ENCODE results near the gene TFEB.

Gene TFEB

DNA sequence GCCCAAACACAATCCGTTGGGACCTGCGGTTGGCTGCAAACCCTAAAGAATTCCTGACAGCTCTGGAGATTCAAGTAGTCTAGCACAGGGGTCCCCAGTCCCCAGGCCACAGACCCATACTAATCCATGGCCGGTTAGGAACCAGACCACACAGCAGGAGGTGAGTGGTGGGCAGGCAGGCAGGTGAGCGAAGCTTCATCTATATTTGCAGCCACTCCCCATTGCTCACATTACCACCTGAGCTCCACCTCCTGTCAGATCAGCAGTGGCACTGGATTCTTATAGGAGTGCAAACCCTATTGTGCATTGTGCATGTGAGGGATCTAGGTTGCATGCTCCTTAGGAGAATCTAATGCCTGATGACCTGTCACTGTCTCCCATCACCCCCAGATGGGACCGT, 16.6 kb downstream of the TFEB start:
- H4K20me1 ChIP-seq, result peaks cover 72% of the 10 kb centered on the region
- H3K4me1 ChIP-seq, result peaks cover 100% of the 10 kb centered on the region
- peak overlapping the region; percentile 11; the same call in 1 of the 2 replicates for H3K4me2 ChIP-seq
- H3K27me3 ChIP-seq, result no peaks in the 10 kb centered on the region
- H3K4me3 ChIP-seq, result no peak overlapping the region
- no peak overlapping the region for H3K9ac ChIP-seq
- no peak overlapping the region for H3K27ac ChIP-seq
- no peak for TF ChIP-seq Cebpa-rat (IDR thresholded peaks at IDR 0.05)
- H3K36me3 ChIP-seq, result peaks cover 14% of the 10 kb centered on the region; the same call in 1 of the 2 replicates
- H3K9me3 ChIP-seq, result no peaks in the 10 kb centered on the region

GRCh38 chr6:41717392-41717736, 18.0 kb downstream of the TFEB start:
- peak overlapping the region; percentile 72 for H3K4me2 ChIP-seq
- H3K27ac ChIP-seq, result peak overlapping the region; percentile 81
- peaks cover 100% of the 10 kb centered on the region for H3K4me1 ChIP-seq
- peaks cover 73% of the 10 kb centered on the region for H4K20me1 ChIP-seq
- H3K9me3 ChIP-seq, result no peaks in the 10 kb centered on the region
- H3K4me3 ChIP-seq, result no peak overlapping the region
- H3K27me3 ChIP-seq, result no peaks in the 10 kb centered on the region
- H3K9ac ChIP-seq, result peak overlapping the region; percentile 63
- peaks cover 16% of the 10 kb centered on the region; the same call in 1 of the 2 replicates for H3K36me3 ChIP-seq
- no peak for TF ChIP-seq Cebpa-rat (IDR thresholded peaks at IDR 0.05)

DNA sequence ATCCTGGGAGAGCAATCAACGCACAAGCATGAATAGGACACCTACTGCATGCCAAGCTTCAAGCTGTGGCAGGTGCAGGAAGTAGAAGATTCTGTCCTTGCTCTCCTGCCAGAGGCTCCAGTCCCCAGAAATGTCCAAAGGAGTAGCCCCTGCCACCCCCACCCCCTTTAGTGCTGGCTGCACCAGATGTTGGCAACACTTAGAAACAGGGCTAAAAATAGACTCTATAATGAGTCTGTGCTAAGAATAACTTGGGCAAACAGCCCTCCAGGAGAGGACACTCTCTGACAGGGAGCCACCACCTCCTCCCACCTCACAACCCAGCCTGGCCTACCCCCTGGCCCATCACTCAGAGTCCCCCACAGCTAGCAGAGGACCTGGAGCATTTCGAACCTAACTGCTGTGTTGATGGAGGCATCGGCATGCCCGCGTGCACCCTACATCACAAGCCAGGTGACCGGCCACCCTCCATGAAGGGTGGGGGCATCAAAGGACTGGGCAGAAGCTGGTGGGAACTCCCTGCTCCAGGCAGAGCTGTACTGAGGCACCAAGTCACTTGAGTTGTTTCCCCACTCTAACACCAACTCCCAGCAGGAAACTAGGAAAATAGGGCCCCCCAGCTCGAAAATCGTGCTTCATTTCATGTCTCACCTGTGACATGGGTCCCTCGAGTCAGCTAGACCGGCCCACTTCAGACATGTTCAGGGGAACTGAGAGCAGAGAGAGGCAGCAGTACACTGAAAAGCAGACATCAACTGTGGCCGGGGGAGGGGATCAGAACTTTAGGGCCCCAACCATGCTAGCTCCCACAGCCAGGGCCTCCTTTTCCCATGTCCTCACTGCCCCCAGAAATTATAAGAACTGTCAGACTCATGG, 18.7 kb downstream of the TFEB start:
- Histone ChIP-seq H3K9me3 (no peaks in the 10 kb centered on the region), H3K4me1 (peaks cover 100% of the 10 kb centered on the region), H4K20me1 (peaks cover 67% of the 10 kb centered on the region), H3K4me3 (peak overlapping the region; percentile 5; the same call in 1 of the 2 replicates), H3K9ac (peak overlapping the region; percentile 63), H3K27me3 (no peaks in the 10 kb centered on the region), H3K4me2 (peak overlapping the region; percentile 72), H3K36me3 (peaks cover 22% of the 10 kb centered on the region; the same call in 1 of the 2 replicates), H3K27ac (peak overlapping the region; percentile 81)
- TF ChIP-seq Cebpa-rat (IDR thresholded peaks at IDR 0.05), result no peak

GRCh38 chr6:41715795-41716515, 19.5 kb downstream of the TFEB start:
- no peak for TF ChIP-seq Cebpa-rat (IDR thresholded peaks at IDR 0.05)
- no peaks in the 10 kb centered on the region for H3K27me3 ChIP-seq
- peaks cover 62% of the 10 kb centered on the region for H4K20me1 ChIP-seq
- H3K4me3 ChIP-seq, result peak overlapping the region; percentile 5; the same call in 1 of the 2 replicates
- peak overlapping the region; percentile 72 for H3K4me2 ChIP-seq
- H3K27ac ChIP-seq, result peak overlapping the region; percentile 81
- H3K36me3 ChIP-seq, result peaks cover 30% of the 10 kb centered on the region; the same call in 1 of the 2 replicates
- no peaks in the 10 kb centered on the region for H3K9me3 ChIP-seq
- peaks cover 99% of the 10 kb centered on the region for H3K4me1 ChIP-seq
- peak overlapping the region; percentile 63 for H3K9ac ChIP-seq

DNA sequence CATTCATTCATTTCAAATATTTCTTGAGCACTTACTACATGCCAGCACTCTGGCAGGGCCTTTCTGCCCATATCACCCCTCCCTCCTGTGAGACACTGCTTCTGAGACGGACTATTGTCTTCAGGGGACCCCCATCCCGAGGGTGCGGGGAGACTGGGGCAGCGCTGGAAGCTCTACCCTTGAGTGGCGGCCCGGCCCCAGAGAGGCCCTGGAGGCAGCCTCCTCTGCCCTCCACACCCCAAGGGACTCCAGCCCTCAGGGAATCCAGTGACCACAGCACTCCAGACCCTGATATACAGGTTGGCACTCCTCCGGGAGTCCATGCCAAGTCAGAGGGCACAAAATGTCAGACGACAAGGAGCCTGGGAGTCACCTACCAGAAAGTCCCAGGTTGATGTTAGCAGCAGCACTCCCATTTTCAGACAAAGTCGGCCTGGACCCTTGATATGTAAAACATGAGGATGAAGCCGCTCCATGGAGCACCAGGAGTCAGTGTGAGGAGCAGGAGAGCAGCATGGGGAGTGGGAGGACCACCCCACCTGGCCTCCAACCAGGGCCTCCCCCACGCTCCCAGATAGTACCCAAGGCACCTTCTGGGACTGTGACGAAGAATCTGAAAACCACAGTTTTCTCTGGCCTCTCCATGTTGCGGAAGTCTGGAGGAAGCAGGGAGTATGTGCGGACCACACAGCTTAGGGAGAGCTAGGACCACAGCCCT, 20.7 kb downstream of the TFEB start:
- peaks cover 87% of the 10 kb centered on the region for H3K4me1 ChIP-seq
- H3K4me3 ChIP-seq, result no peak overlapping the region
- H4K20me1 ChIP-seq, result peaks cover 54% of the 10 kb centered on the region
- H3K9ac ChIP-seq, result peak overlapping the region; percentile 54
- peak overlapping the region; percentile 75 for H3K27ac ChIP-seq
- H3K4me2 ChIP-seq, result peak overlapping the region; percentile 72
- no peaks in the 10 kb centered on the region for H3K27me3 ChIP-seq
- TF ChIP-seq Cebpa-rat (IDR thresholded peaks at IDR 0.05), result no peak
- peaks cover 36% of the 10 kb centered on the region; the same call in 1 of the 2 replicates for H3K36me3 ChIP-seq
- H3K9me3 ChIP-seq, result no peaks in the 10 kb centered on the region

DNA sequence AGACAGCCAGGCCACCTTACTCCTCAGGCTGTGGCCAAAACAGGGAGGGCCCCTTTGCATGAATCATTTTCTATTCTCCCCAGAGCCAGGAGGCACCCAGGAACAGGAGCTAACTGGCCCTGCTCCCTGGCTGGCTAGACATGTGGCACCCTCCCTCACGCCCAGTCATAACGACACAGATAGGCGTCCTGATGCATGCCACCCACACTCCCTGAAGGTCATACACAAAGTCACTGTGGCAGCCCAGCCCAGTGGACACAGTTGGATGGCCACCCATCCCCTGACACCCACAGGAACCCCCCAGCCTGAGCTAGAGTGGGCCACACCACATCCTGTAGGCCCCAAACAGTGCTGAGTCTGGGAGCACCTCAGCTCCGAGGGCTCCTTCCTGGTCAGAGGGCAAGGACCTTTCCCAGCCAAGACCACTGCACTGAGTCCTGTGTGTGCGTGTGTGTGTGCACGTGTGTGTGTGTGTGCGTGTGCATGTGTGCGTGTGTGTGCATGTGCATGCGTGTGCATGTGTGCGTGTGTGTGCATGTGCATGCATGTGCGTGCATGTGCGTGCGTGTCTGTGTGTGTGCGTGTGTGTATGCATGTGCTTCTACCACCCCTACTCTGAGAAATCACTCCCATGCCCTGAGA, 21.6 kb downstream of the TFEB start:
- Histone ChIP-seq H3K9me3 (no peaks in the 10 kb centered on the region), H4K20me1 (peaks cover 46% of the 10 kb centered on the region), H3K36me3 (peaks cover 28% of the 10 kb centered on the region; the same call in 1 of the 2 replicates), H3K4me1 (peaks cover 85% of the 10 kb centered on the region), H3K4me2 (peak overlapping the region; percentile 72), H3K27me3 (no peaks in the 10 kb centered on the region), H3K4me3 (no peak overlapping the region), H3K9ac (peak overlapping the region; percentile 54; the same call in 1 of the 2 replicates), H3K27ac (peak overlapping the region; percentile 75)
- no peak for TF ChIP-seq Cebpa-rat (IDR thresholded peaks at IDR 0.05)

GRCh38 chr6:41713159-41713649, 22.2 kb downstream of the TFEB start:
- Histone ChIP-seq H3K27ac (peak overlapping the region; percentile 75), H3K4me2 (peak overlapping the region; percentile 72), H3K9me3 (no peaks in the 10 kb centered on the region), H3K27me3 (no peaks in the 10 kb centered on the region), H3K4me1 (peaks cover 85% of the 10 kb centered on the region), H3K36me3 (peaks cover 26% of the 10 kb centered on the region; the same call in 1 of the 2 replicates), H3K4me3 (no peak overlapping the region), H4K20me1 (peaks cover 40% of the 10 kb centered on the region), H3K9ac (peak overlapping the region; percentile 45)
- no peak for TF ChIP-seq Cebpa-rat (IDR thresholded peaks at IDR 0.05)

GRCh38 chr6:41712651-41713103, 22.7 kb downstream of the TFEB start:
- Histone ChIP-seq H3K4me1 (peaks cover 85% of the 10 kb centered on the region), H4K20me1 (peaks cover 35% of the 10 kb centered on the region), H3K27me3 (no peaks in the 10 kb centered on the region), H3K36me3 (peaks cover 26% of the 10 kb centered on the region; the same call in 1 of the 2 replicates), H3K9ac (peak overlapping the region; percentile 45), H3K4me2 (peak overlapping the region; percentile 72), H3K27ac (peak overlapping the region; percentile 75), H3K9me3 (no peaks in the 10 kb centered on the region), H3K4me3 (no peak overlapping the region)
- peak; percentile 61 for TF ChIP-seq Cebpa-rat (IDR thresholded peaks at IDR 0.05)
